HG03045 (cell line): ENCODE data around the gene CHGA.

Experiments
- ATAC-seq: cut with Tn5 transposase; IDR thresholded peaks from one replicate; pipeline ENCODE4 v1.9.1; 2021; ENCODE audit warnings: mild to moderate bottlenecking, moderate library complexity; ENCODE audit not compliant: unreplicated experiment

CHGA gene

DNA sequence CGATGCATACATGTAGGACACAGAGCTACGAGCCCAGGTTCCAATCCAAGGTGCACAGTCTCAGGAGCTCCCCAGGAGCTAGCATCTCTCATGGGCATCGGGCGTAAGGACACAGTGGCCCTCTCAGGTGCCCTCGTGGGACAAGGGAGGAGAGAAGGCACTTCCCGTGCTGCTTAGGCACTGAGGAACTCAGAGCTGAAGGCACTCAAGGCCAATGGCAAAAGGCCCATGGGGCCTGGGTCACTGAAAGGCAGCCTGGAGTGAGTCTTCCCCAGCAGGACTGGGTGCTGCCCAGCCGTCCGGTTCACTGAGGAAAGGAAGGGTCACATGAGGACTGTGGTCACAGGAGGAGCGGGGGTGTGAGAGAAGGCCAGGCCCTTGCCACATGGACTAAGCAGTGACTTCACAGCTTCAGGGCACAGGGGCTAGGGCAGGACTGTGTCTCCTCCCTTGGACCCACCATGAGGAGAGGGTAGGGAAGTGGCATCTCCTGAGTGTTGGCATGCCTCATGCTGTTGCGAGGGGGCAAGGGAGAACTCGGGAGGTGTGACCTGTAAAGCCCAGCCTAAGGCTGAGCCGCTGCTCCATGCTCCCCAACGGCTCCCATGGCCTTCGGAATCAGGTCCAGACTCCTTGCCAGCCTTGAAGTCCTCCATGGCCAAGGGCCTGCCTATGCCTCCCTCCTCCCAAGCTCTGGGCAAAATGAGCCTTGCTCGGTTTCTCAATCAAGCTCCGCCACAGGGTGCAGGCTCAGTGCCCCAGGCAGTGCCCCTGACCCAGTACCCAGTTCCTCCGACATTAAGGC is 51.8 kb downstream of the CHGA start:
- ATAC-seq = no peak

DNA sequence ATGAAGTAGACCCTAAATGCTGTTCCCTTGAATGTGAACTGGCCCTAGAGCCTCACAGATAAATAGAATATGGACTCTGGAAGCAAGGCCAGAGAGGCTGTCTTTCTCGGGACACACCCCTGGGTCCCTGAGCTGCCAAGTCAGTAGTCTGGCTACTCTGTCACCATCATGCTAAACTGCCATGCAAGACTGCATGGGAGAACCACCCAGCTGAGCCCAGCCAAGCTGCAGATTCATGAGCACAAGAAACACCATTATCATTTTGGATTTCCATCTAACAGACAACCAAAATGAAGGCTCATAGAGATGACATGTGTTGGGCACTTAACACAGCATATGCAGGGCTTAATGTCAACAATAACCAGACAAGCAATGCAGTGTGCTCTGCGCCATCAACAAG is 53.3 kb downstream of the CHGA start:
- no peak for ATAC-seq

GRCh38 chr14:92978229-92979021 is 55.5 kb downstream of the CHGA start:
- ATAC-seq = no peak

GRCh38 chr14:92980866-92981265 is 57.9 kb downstream of the CHGA start:
- ATAC-seq = no peak

- ATAC-seq = no peak
Observed at GRCh38 chr14:92981726-92982125, 58.8 kb downstream of the CHGA start.

- ATAC-seq = no peak
Observed at GRCh38 chr14:92982956-92983355, 60.0 kb downstream of the CHGA start.

- ATAC-seq = no peak
Observed at GRCh38 chr14:92984082-92984788, 61.3 kb downstream of the CHGA start.
